ENCODE measurements around the gene TMEM45B. TPM values are rescaled to one million over a fixed set of nuclear protein-coding genes. Genes with fewer than 3 reads are reported as not detected.
"Not testable (repeated sequence)": the region's sequence is repeated elsewhere in the genome, so short reads cannot be mapped to it uniquely, and the experiment has no call there.

Gene TMEM45B
- polyA plus RNA-seq, 1 of the 3 experiments (the other 2 are of a cell fraction), result not detected

DNA sequence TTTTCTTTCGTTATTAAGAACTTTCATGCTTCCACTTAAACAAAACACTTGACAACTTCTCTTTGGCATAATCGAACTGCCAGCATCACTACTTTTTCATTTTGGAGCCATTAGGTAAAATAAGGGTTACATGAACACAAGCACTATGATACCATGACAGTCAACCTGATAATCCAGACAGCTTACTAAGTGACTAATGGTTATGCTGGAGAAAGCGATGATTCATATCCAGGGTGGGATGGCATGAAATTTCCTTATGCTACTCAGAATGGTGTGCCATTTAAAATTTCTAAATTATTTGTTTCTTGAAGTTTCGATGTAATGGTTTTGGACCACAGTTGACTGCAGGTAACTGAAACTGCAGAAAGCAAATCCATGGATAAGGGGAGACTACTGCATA is 15.6 kb downstream of the TMEM45B start:
- H3K9me2 ChIP-seq; H3K27ac ChIP-seq (ENCODE audit: low read depth in 2 of 2, low read length in 1 of 2); H3K79me2 ChIP-seq (ENCODE audit: insufficient read depth); H2AFZ ChIP-seq (ENCODE audit: low read depth); H3K4me3 ChIP-seq (ENCODE audit: low read depth in 2 of 2, low read length in 1 of 2); H3K9ac ChIP-seq; H3K4me1 ChIP-seq (ENCODE audit: control insufficient read depth in 1 of 2, insufficient read depth in 2 of 2, low read depth in 1 of 2, low read length in 1 of 2); H4K20me1 ChIP-seq (ENCODE audit: insufficient read depth); DNase-seq; H3K9me3 ChIP-seq; H3F3A ChIP-seq (replicated peaks; ENCODE audit: insufficient read depth); H3K36me3 ChIP-seq (replicated peaks in 1 of 2; ENCODE audit: control insufficient read depth in 1 of 2, insufficient read depth in 2 of 2, low read length in 1 of 2); CTCF ChIA-PET; H3K4me2 ChIP-seq; H3K27me3 ChIP-seq (ENCODE audit: insufficient read depth): not testable (repeated sequence)
- POLR2A ChIA-PET, result interaction anchor here (0.7 kb wide), 1 partner anchor 17 kb away, joined by 3 read pairs; no protein-coding TSS in a partner anchor
- 68% methylated on average over 4 of the region's 4 CpGs for WGBS (ENCODE audit: low lambda C conversion rate)

DNA sequence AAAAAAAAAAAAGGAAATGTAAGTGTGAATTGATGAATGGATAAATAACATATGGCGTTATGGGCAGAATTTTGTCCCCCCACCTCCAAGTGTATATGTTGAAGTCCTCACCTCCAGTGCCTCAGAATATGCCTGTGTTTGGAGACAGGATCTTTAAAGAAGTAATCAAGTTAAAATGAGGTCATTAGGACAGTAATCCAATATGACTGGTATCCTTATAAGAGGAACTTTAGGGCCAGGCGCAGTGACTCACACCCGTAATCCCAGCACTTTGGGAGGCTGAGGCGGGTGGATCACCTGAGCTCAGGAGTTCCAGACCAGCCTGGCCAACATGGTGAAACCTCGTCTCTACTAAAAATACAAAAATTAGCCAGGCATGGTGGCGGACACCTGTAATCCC is 17.6 kb downstream of the TMEM45B start:
- H3F3A ChIP-seq (replicated peaks; ENCODE audit: insufficient read depth); H4K20me1 ChIP-seq (ENCODE audit: insufficient read depth); H3K36me3 ChIP-seq (replicated peaks in 1 of 2; ENCODE audit: control insufficient read depth in 1 of 2, insufficient read depth in 2 of 2, low read length in 1 of 2); POLR2A ChIA-PET; H3K79me2 ChIP-seq (ENCODE audit: insufficient read depth); CTCF ChIA-PET; DNase-seq; H3K9ac ChIP-seq; H3K9me2 ChIP-seq; H3K9me3 ChIP-seq; H3K4me1 ChIP-seq (ENCODE audit: control insufficient read depth in 1 of 2, insufficient read depth in 2 of 2, low read depth in 1 of 2, low read length in 1 of 2); H3K4me2 ChIP-seq; H3K4me3 ChIP-seq (ENCODE audit: low read depth in 2 of 2, low read length in 1 of 2); H2AFZ ChIP-seq (ENCODE audit: low read depth); H3K27ac ChIP-seq (ENCODE audit: low read depth in 2 of 2, low read length in 1 of 2); H3K27me3 ChIP-seq (ENCODE audit: insufficient read depth): not testable (repeated sequence)
- 84% methylated on average over 5 of the region's 6 CpGs for WGBS (ENCODE audit: low lambda C conversion rate)

DNA sequence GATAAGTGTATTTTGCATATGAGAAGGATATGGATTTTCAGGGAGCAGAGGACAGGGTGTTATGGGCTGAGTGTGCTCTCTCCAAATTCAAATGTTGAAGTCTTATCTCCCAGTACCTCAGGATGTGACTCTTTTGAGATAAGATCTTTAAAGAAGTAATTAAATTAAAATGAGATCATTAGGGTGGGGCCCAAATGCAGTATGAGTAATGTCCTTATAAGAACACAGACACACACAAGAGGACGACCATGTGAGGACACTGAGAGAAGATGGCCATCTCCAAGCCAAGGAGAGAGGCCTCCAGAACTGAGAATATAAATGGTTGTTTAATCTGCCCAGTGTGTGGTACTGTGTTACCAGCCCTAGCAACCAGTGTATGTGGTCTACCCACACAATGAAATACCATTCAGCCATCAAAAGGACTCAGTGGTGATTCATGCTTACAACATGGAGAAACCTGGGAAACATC is 20.8 kb downstream of the TMEM45B start:
- H3F3A ChIP-seq (replicated peaks; ENCODE audit: insufficient read depth); H3K79me2 ChIP-seq (ENCODE audit: insufficient read depth); H3K36me3 ChIP-seq (replicated peaks in 1 of 2; ENCODE audit: control insufficient read depth in 1 of 2, insufficient read depth in 2 of 2, low read length in 1 of 2); POLR2A ChIA-PET; H3K4me3 ChIP-seq (ENCODE audit: low read depth in 2 of 2, low read length in 1 of 2); H3K4me1 ChIP-seq (ENCODE audit: control insufficient read depth in 1 of 2, insufficient read depth in 2 of 2, low read depth in 1 of 2, low read length in 1 of 2); DNase-seq; H2AFZ ChIP-seq (ENCODE audit: low read depth); H3K9me2 ChIP-seq; H3K9ac ChIP-seq; H3K4me2 ChIP-seq; H3K9me3 ChIP-seq; CTCF ChIA-PET; H3K27ac ChIP-seq (ENCODE audit: low read depth in 2 of 2, low read length in 1 of 2); H4K20me1 ChIP-seq (ENCODE audit: insufficient read depth): not testable (repeated sequence)
- peaks cover 16% of the 10 kb centered on the region; the same call in 1 of the 2 replicates for H3K27me3 ChIP-seq (ENCODE audit: insufficient read depth)
- WGBS (ENCODE audit: low lambda C conversion rate), result 27% methylated on average over 1 of the region's 1 CpG

DNA sequence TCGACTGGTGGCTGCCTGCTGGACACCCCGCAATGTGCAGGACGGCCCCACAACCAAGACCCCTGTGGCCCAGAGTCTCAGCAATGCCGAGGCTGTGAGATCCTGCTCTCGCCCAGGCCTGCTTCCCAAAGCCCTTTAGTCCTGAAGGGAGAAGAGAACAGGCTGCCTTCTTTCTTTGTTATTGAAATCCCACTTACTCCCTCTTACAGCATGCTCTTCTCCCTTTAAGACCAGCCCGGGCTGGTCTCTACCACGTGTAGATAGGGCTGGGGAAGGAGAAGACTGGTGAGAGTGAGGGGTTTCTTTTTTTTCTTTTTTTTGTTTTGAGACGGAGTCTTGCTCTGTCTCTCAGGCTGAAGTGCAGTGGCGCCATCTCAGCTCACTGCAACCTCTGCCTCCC is 21.3 kb downstream of the TMEM45B start:
- DNase-seq, result no peak
- no peaks in the 10 kb centered on the region for H3K36me3 ChIP-seq (replicated peaks in 1 of 2; ENCODE audit: control insufficient read depth in 1 of 2, insufficient read depth in 2 of 2, low read length in 1 of 2)
- no peak for TF ChIP-seq RFX5 (IDR thresholded peaks at IDR 0.05; ENCODE audit: low read length)
- no peak for TF ChIP-seq SIN3A (IDR thresholded peaks at IDR 0.05; ENCODE audit: borderline replicate concordance, low read depth, low read length)
- no peak for TF ChIP-seq FOSL2 (IDR thresholded peaks at IDR 0.05; ENCODE audit: borderline replicate concordance, low read depth)
- TF ChIP-seq FOXJ3 (CRISPR knock-in tag; IDR thresholded peaks at IDR 0.05), result no peak
- TF ChIP-seq CHD2 (IDR thresholded peaks at IDR 0.05; ENCODE audit: low read length, partially characterized antibody), result no peak
- TF ChIP-seq, protein P1, sequence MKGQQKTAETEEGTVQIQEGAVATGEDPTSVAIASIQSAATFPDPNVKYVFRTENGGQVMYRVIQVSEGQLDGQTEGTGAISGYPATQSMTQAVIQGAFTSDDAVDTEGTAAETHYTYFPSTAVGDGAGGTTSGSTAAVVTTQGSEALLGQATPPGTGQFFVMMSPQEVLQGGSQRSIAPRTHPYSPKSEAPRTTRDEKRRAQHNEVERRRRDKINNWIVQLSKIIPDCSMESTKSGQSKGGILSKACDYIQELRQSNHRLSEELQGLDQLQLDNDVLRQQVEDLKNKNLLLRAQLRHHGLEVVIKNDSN (IDR thresholded peaks at IDR 0.05; ENCODE audit: borderline replicate concordance, low read depth), result no peak
- TF ChIP-seq TEAD4 (IDR thresholded peaks at IDR 0.05; ENCODE audit: borderline replicate concordance, insufficient read depth), result no peak
- no peak for TF ChIP-seq TAF1 (IDR thresholded peaks at IDR 0.05; ENCODE audit: borderline replicate concordance, low read depth, low read length)
- TF ChIP-seq JUND (IDR thresholded peaks at IDR 0.05), result no peak
- no peak for TF ChIP-seq RAD21 (IDR thresholded peaks at IDR 0.05; ENCODE audit: low read length)
- no peak for TF ChIP-seq NFIC (IDR thresholded peaks at IDR 0.05; ENCODE audit: borderline replicate concordance)
- no peak for TF ChIP-seq POLR2AphosphoS5 (IDR thresholded peaks at IDR 0.05; ENCODE audit: low read depth, low read length)
- TF ChIP-seq YY1 (IDR thresholded peaks at IDR 0.05; ENCODE audit: low read depth), result no peak
- TF ChIP-seq NRF1 (IDR thresholded peaks at IDR 0.05; ENCODE audit: low read depth, low read length), result no peak
- TF ChIP-seq, protein P2, sequence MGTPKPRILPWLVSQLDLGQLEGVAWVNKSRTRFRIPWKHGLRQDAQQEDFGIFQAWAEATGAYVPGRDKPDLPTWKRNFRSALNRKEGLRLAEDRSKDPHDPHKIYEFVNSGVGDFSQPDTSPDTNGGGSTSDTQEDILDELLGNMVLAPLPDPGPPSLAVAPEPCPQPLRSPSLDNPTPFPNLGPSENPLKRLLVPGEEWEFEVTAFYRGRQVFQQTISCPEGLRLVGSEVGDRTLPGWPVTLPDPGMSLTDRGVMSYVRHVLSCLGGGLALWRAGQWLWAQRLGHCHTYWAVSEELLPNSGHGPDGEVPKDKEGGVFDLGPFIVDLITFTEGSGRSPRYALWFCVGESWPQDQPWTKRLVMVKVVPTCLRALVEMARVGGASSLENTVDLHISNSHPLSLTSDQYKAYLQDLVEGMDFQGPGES (IDR thresholded peaks at IDR 0.05; ENCODE audit: low read depth, low read length), result no peak
- TF ChIP-seq GABPA (IDR thresholded peaks at IDR 0.05; ENCODE audit: low read depth), result no peak
- H2AFZ ChIP-seq (ENCODE audit: low read depth), result no peak overlapping the region
- WGBS (ENCODE audit: low lambda C conversion rate), result 86% methylated on average over 8 of the region's 9 CpGs
- no peaks in the 10 kb centered on the region for H3K9me2 ChIP-seq
- ChIA-PET CTCF (no interaction called here), POLR2A (no interaction called here)
- no peak overlapping the region for H3K9ac ChIP-seq
- H3K27ac ChIP-seq (ENCODE audit: low read depth in 2 of 2, low read length in 1 of 2), result no peak overlapping the region
- H3K4me2 ChIP-seq, result no peak overlapping the region
- H3K9me3 ChIP-seq, result 0 out of 2 replicates have a peak, but pooled peaks cover 2% of the 10 kb centered on the region
- H3K79me2 ChIP-seq (ENCODE audit: insufficient read depth), result no peaks in the 10 kb centered on the region
- no peaks in the 10 kb centered on the region for H3F3A ChIP-seq (replicated peaks; ENCODE audit: insufficient read depth)
- H4K20me1 ChIP-seq (ENCODE audit: insufficient read depth), result no peaks in the 10 kb centered on the region
- H3K27me3 ChIP-seq (ENCODE audit: insufficient read depth), result peaks cover 16% of the 10 kb centered on the region; the same call in 1 of the 2 replicates
- H3K4me1 ChIP-seq (ENCODE audit: control insufficient read depth in 1 of 2, insufficient read depth in 2 of 2, low read depth in 1 of 2, low read length in 1 of 2), result no peaks in the 10 kb centered on the region
- H3K4me3 ChIP-seq (ENCODE audit: low read depth in 2 of 2, low read length in 1 of 2), result no peak overlapping the region
